Activated CD4-positive, alpha-beta memory T cell treated with anti-CD3 and anti-CD28 coated beads, Interleukin-2, amount 10 ng/mL, durations not matched to agents 7 days and 5 days (primary cell): ENCODE data around the gene CHD3. TPM values are rescaled to one million over a fixed set of nuclear protein-coding genes. Genes with fewer than 3 reads are reported as not detected.

Experiments used
- CTCF ChIA-PET: fragments of 350-600 bp; sonication (Branson Sonifier 250); formaldehyde crosslinking; loops from one replicate; lab custom pipeline; 2021; ENCODE audit warnings: antibody characterized with exemption, inconsistent platforms; lab: Charles Lee
- POLR2A ChIA-PET: fragments of 350-600 bp; sonication (Branson Sonifier 250); formaldehyde crosslinking; loops from one replicate; lab custom pipeline; 2021; ENCODE audit warnings: antibody characterized with exemption; lab: Charles Lee
- DNase-seq: peaks from one replicate; pipeline ENCODE4 v3.0.0-alpha.2; 2020
- H3K27ac Mint-ChIP-seq: one replicate; pipeline ENCODE4 v1.8.0; 2021; ENCODE audit warnings: mild to moderate bottlenecking, mixed read lengths
- H3K27me3 Mint-ChIP-seq: one replicate; pipeline ENCODE4 v1.8.0; 2021; ENCODE audit warnings: mixed read lengths
- H3K36me3 Mint-ChIP-seq: one replicate; pipeline ENCODE4 v1.8.0; 2021; ENCODE audit warnings: low read depth, mixed read lengths
- H3K4me1 Mint-ChIP-seq: one replicate; pipeline ENCODE4 v1.8.0; 2021; ENCODE audit warnings: mixed read lengths
- H3K4me3 Mint-ChIP-seq: one replicate; pipeline ENCODE4 v1.8.0; 2021; ENCODE audit warnings: mild to moderate bottlenecking, mixed read lengths
- H3K9me3 Mint-ChIP-seq: one replicate; pipeline ENCODE4 v1.8.0; 2021; ENCODE audit warnings: mixed read lengths
- total RNA-seq, 2 experiments: library from RNA; stranded (reverse); gene quantifications; one replicate each; pipeline ENCODE4 v1.2.3, GENCODE V29; 2021

The CHD3 gene
- total RNA-seq, 2 experiments from 2014 or later, result 127 to 131 TPM

GRCh38 chr17:7881276-7882054, 7.1 kb upstream of the CHD3 start:
- POLR2A ChIA-PET, result no interaction called here
- Mint-ChIP-seq H3K4me1 (peaks cover 3% of the 10 kb centered on the region), H3K27ac (no peak overlapping the region), H3K9me3 (no peaks in the 10 kb centered on the region), H3K27me3 (no peaks in the 10 kb centered on the region), H3K4me3 (no peak overlapping the region), H3K36me3 (peaks cover under 1% of the 10 kb centered on the region)
- CTCF ChIA-PET, result no interaction called here
- no peak for DNase-seq

GRCh38 chr17:7882068-7882467, 6.5 kb upstream of the CHD3 start:
- Mint-ChIP-seq H3K4me1 (peaks cover 3% of the 10 kb centered on the region), H3K27ac (no peak overlapping the region), H3K4me3 (no peak overlapping the region), H3K36me3 (no peaks in the 10 kb centered on the region), H3K9me3 (no peaks in the 10 kb centered on the region), H3K27me3 (no peaks in the 10 kb centered on the region)
- no peak for DNase-seq
- ChIA-PET CTCF (interaction anchor here (1.2 kb wide), 1 partner anchor 23 kb away, joined by 5 read pairs; no protein-coding TSS in a partner anchor), POLR2A (interaction anchor here (1.0 to 1.6 kb wide), 2 partner anchors 53 to 291 kb away, joined by 3 to 4 read pairs; no protein-coding TSS in a partner anchor)

GRCh38 chr17:7882629-7883028, 6.0 kb upstream of the CHD3 start:
- Mint-ChIP-seq H3K27me3 (no peaks in the 10 kb centered on the region), H3K9me3 (no peaks in the 10 kb centered on the region), H3K27ac (no peak overlapping the region), H3K4me3 (no peak overlapping the region), H3K36me3 (no peaks in the 10 kb centered on the region), H3K4me1 (peaks cover 3% of the 10 kb centered on the region)
- ChIA-PET CTCF (interaction anchor here (0.6 to 1.2 kb wide), 3 partner anchors 20 to 275 kb away, joined by 3 to 5 read pairs (median 4); no protein-coding TSS in a partner anchor), POLR2A (interaction anchor here (1.0 to 1.6 kb wide), 4 partner anchors 12 to 291 kb away, joined by 3 to 4 read pairs (median 3); partner anchors contain the start of gene NAA38)
- DNase-seq, result no peak

DNA sequence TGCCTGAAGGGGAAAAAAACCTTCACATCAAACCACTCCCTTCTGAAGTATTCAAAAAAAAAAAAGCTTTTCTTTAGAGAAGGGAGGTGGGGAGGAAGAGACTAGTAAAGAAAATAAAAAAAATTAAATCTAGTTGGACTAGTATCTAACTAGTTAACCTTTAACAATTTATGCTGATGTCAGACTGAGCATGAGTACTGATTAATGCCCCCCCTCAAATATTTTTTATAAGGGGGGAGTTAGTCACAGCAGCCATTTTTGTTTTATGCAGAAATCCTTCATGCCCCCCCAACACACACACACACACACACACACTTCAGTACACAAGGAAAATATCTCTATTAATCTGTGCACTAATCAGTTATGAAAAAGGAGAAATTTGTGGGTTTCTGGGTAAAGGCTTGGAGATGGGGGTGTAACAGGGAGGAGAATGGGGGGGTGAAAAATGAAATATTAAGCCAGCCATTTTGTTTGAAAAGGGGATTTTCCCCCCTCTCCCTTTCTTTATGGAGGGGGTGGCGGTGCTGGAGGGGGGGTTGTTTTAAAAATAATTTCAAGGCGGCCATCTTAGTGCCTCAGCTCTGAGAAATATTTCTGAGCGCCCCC, 4.7 kb upstream of the CHD3 start:
- Mint-ChIP-seq H3K4me3 (peak overlapping the region; percentile 72), H3K27ac (peak overlapping the region; percentile 67), H3K4me1 (peaks cover 3% of the 10 kb centered on the region), H3K36me3 (no peaks in the 10 kb centered on the region), H3K27me3 (no peaks in the 10 kb centered on the region), H3K9me3 (no peaks in the 10 kb centered on the region)
- CTCF ChIA-PET, result no interaction called here
- DNase-seq, result peak; percentile 24
- POLR2A ChIA-PET, result interaction anchor here (1.1 to 1.6 kb wide), 5 partner anchors 13 to 289 kb away, joined by 3 to 4 read pairs (median 4); partner anchors contain the start of gene NAA38

DNA sequence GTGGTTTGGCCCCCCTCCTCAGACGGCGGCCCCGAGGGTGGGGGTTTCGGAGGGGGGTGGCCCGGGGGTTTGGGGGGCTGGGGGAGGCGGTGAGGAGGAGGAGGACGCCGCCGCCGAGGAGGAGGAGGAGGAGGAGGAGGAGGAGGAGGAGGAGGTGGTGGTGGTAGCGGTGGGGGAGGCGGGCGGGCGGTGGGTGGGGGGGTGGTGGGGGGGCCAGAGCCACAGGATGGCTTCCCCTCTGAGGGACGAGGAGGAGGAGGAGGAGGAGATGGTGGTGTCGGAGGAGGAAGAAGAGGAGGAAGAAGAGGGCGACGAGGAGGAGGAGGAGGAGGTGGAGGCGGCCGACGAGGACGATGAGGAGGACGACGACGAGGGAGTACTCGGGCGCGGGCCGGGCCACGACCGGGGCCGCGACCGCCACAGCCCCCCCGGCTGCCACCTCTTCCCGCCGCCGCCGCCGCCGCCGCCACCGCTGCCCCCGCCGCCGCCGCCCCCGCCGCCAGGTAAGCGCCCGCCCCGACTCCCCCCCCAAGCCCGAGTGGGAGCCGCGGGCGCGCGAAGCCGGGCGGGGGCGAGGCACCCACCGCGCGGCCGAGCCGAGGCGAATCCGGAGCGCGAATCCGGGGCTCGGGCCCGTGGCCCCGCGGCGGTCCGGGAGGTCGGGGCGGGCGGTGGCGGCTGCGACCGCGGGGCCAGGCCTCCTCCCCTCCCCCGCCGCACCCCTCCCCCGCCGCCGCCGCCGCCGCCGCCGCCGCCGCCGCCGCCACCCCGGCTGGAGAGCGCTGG, 3.8 kb upstream of the CHD3 start:
- H3K9me3 Mint-ChIP-seq, result no peaks in the 10 kb centered on the region
- peak overlapping the region; percentile 69 for H3K27ac Mint-ChIP-seq
- H3K36me3 Mint-ChIP-seq, result peaks cover 6% of the 10 kb centered on the region
- H3K4me3 Mint-ChIP-seq, result peak overlapping the region; percentile 72
- peaks cover 3% of the 10 kb centered on the region for H3K4me1 Mint-ChIP-seq
- POLR2A ChIA-PET, result interaction anchor here (0.6 to 1.9 kb wide), 4 partner anchors 16 to 324 kb away, joined by 3 to 12 read pairs (median 6); partner anchors contain the start of genes CYB5D1 and NAA38
- CTCF ChIA-PET, result no interaction called here
- no peaks in the 10 kb centered on the region for H3K27me3 Mint-ChIP-seq
- DNase-seq, result peak; percentile 36

DNA sequence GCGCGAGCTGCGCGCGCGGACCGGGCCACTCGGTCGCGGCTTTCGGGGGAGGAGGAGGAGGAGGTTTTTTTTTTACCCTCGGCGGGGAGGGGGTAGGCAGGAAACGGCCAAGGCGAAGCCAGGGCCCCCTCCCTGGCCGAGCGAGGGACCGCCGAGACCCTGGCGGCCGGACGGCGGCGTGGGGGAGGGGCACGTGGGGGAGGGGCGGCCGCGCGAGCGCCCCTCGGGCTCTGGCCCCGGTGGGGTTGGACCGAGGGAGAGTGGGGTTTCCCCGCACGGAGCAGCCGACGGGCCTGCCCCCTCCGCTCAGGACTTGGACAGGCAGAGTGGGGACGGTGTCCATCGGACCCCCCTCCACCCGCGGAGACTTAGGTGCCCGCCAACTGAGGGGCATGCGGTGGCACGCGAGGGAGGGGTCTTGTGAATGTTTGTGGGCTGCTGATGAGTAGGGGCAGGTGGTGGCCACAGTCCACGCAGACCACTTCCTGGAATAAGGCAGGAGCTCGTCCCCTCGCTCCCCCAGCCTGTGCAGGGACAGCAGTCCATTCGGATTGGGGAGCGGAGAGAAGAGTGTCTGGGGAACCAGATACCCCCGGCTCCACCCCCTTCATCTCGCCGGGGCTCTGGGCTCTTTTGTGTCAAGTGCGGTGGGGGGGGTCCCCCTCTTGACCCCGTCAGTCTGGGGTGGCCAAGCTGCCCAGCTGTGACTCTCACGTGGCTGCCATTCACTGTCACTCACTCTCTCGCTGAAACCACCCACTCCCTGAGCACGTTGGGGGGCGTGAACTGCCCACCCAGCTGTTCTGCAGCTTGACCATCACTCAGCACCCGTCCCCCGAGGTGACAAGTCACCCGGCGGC, 3.0 kb upstream of the CHD3 start:
- CTCF ChIA-PET, result interaction anchor here (1.5 kb wide), 1 partner anchor 28 kb away, joined by 8 read pairs; the partner anchor contains the start of gene NAA38
- peak; percentile 53 for DNase-seq
- no peaks in the 10 kb centered on the region for H3K9me3 Mint-ChIP-seq
- peak overlapping the region; percentile 55 for H3K27ac Mint-ChIP-seq
- peaks cover 12% of the 10 kb centered on the region for H3K36me3 Mint-ChIP-seq
- H3K4me3 Mint-ChIP-seq, result no peak overlapping the region
- no peaks in the 10 kb centered on the region for H3K27me3 Mint-ChIP-seq
- H3K4me1 Mint-ChIP-seq, result peaks cover 3% of the 10 kb centered on the region
- POLR2A ChIA-PET, result interaction anchor here (0.6 to 1.9 kb wide), 13 partner anchors 8 to 362 kb away, joined by 3 to 12 read pairs (median 4); partner anchors contain the start of genes CNTROB, CTC1, CYB5D1 and NAA38

DNA sequence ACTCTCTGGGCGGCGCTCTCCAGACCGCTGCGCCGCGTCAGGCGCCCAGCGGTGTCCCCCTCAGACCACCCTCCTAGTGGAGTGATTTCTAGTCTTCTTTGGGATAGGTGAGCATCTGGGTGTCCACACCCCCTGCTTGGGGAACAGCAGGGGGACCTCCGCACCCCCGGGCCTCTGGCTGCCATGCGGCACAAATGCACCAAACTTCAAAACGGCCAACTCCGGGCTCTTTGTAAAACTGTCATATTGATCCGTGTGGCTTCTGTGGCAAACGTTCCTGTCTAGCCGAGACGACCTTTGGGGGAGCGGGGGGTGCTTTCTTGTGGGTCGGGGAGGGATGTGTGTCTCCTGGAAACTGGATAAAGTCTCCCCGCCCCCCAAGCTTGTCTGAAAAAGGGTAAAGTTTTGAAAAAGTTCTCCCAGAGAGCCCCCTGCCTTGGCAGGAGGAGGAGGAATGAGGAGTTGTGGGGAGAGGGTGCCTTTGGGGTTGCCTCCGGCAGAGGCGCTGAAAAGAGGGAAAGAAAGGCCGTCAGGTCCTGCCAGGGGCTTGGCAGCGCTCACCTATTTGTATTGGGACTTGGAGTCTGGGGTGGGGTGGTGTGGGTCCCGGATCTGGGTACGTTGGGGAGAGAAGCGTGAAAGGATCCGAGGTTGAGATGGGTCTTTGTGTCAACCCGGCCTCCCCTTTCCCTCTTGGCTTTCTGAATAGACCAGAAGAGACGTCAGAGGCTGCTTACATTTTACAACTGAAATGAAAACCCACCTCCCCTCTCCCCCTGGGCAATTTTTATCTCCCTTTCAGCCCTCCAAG, 2.2 kb upstream of the CHD3 start:
- Mint-ChIP-seq H3K27ac (no peak overlapping the region), H3K4me3 (no peak overlapping the region), H3K4me1 (peaks cover 3% of the 10 kb centered on the region), H3K9me3 (no peaks in the 10 kb centered on the region), H3K27me3 (no peaks in the 10 kb centered on the region), H3K36me3 (peaks cover 20% of the 10 kb centered on the region)
- CTCF ChIA-PET, result interaction anchor here (1.5 kb wide), 1 partner anchor 29 kb away, joined by 8 read pairs; the partner anchor contains the start of gene NAA38
- DNase-seq, result peak; percentile 58
- POLR2A ChIA-PET, result interaction anchor here (0.8 to 1.9 kb wide), 12 partner anchors 9 to 362 kb away, joined by 3 to 12 read pairs (median 4); partner anchors contain the start of genes CNTROB, CTC1, CYB5D1 and NAA38

- DNase-seq, result no peak
- Mint-ChIP-seq H3K4me3 (no peak overlapping the region), H3K9me3 (no peaks in the 10 kb centered on the region), H3K4me1 (peaks cover 3% of the 10 kb centered on the region), H3K36me3 (peaks cover 25% of the 10 kb centered on the region), H3K27ac (no peak overlapping the region), H3K27me3 (no peaks in the 10 kb centered on the region)
- ChIA-PET POLR2A (interaction anchor here (1.4 to 1.7 kb wide), 2 partner anchors 44 kb away, joined by 5 to 10 read pairs; partner anchors contain the start of genes CNTROB and TRAPPC1), CTCF (no interaction called here)
Measured at GRCh38 chr17:7887038-7887481, 1.5 kb upstream of the CHD3 start.

GRCh38 chr17:7887482-7888183, 956 bp upstream of the CHD3 start:
- no peak overlapping the region for H3K4me3 Mint-ChIP-seq
- H3K27me3 Mint-ChIP-seq, result no peaks in the 10 kb centered on the region
- no peaks in the 10 kb centered on the region for H3K9me3 Mint-ChIP-seq
- peaks cover 27% of the 10 kb centered on the region for H3K36me3 Mint-ChIP-seq
- CTCF ChIA-PET, result no interaction called here
- no peak overlapping the region for H3K27ac Mint-ChIP-seq
- H3K4me1 Mint-ChIP-seq, result peaks cover 3% of the 10 kb centered on the region
- POLR2A ChIA-PET, result interaction anchor here (1.0 to 1.5 kb wide), 2 partner anchors 31 to 44 kb away, joined by 3 read pairs; partner anchors contain the start of gene NAA38
- peak; percentile 91 for DNase-seq

- CTCF ChIA-PET, result no interaction called here
- Mint-ChIP-seq H3K27ac (no peak overlapping the region), H3K9me3 (no peaks in the 10 kb centered on the region), H3K27me3 (no peaks in the 10 kb centered on the region), H3K36me3 (peaks cover 41% of the 10 kb centered on the region), H3K4me3 (no peak overlapping the region), H3K4me1 (peaks cover 2% of the 10 kb centered on the region)
- peak; percentile 33 for DNase-seq
- POLR2A ChIA-PET, result interaction anchor here (0.9 to 1.5 kb wide), 2 partner anchors 26 to 32 kb away, joined by 3 read pairs; partner anchors contain the start of genes NAA38 and RNF227
Measured at GRCh38 chr17:7889166-7889955, 772 bp downstream of the CHD3 start.
